SIG-M5 treated with dmso at 0.1 percent for 504 hours (cell line): ENCODE results near the gene SMIM15.
"Not testable (repeated sequence)": the region's sequence is repeated elsewhere in the genome, so short reads cannot be mapped to it uniquely, and the experiment has no call there.

Experiments used
- DNase-seq: peaks from one replicate; lab custom pipeline; 2025; ENCODE audit not compliant: unreplicated experiment; lab: John Stamatoyannopoulos, UW

Gene SMIM15, protein sequence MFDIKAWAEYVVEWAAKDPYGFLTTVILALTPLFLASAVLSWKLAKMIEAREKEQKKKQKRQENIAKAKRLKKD

DNA sequence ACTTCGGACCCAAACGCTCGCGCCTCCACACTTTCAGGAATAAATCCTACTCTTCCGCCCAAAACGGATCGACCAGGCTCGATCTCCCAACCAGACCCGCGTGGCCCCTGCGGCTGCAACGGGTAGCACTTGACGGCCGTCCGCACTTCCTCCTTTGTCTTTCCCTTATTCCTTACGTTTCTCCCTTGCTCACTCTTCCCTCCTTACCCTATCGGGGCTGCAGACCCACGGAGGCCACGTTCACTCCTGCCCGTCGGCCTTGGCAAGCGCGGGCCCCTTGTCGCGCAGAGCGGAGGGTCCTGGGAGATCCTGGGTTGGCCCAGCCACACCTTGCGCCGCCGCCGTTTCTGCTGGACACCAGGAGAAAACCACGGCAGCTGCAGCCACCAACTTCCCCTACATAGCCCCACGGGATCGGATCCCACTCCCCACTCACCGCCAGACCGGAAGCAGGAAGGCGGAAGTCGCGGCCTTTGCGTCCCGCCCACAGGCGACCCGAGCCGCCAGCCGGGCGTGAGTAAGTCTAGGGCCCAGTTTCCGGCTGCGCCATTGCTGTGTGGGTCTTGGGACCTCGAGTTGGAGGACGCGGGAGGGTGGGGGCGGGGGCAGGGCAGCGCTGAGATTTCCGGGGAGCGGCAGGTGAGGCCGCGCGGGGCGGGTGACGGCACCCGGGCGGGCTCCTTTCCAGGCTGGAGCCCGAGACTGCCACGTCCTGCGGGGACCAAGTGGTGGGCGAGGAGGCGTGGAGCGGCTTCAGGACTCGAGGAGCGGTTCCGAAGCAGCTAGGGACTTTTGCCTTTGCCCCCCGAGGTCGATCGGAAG lies at the start of gene SMIM15:
TSS of gene SMIM15 (minus strand) at position 459 of the 822 bp plus-strand sequence. CDS start 2,297 bp downstream, outside the sequence.
- DNase-seq: peak; percentile 90

DNA sequence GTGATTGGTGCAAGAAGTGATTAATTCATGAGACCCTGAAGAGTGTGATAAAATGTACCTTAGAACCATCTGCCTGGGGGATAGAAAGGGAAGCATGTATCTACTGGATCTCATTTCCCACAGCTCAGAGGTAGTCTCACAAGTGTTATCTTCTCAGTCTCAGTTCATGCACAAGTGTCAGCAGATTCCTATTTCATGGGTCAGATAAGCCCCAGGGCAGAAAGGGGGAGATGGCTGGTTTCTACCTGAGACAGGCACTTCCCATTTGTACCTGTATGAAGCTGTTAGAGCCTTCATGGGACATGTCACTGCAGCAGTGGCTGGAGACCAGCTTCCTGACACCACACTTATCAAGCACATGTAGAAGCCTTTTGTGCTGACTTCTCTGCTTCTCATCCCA lies 45.6 kb upstream of the SMIM15 start:
- no peak for DNase-seq

DNA sequence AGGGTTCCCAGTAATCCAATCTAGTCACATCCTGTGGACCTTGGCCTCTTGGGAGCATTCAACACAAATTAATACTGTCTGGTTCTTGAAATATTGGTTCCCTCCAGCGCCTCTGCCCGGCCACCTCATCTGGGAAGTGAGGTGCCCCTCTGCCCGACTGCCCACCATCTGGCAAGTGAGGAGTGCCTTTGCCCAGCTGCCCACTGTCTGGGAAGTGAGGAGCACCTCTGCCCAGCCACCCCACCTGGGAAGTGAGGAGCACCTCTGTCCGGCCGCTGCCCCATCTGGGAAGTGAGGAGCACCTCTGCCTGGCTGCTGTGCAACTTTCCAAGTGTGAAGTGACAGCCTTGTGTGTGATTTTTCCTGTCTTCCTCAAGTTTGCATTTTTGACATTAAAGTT lies 42.7 kb upstream of the SMIM15 start:
- no peak for DNase-seq

DNA sequence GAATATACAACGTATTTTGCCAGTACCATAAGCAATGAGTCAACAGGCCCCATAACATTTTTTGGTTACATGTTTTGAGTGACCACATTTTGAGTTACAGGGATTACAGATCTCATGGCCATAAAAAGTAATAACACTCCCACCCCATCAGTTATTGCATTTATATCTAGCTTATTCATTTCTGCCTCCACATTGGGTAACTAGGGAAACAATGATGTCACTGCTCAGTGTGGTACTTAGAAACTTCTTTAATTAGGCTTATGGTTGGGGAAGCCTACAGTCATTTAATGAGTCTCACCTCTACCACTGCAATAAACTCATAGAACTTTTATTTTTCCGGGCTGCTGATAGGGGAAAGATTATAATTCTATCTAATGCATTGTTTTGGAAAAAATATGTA lies 39.9 kb upstream of the SMIM15 start:
- DNase-seq: no peak

DNA sequence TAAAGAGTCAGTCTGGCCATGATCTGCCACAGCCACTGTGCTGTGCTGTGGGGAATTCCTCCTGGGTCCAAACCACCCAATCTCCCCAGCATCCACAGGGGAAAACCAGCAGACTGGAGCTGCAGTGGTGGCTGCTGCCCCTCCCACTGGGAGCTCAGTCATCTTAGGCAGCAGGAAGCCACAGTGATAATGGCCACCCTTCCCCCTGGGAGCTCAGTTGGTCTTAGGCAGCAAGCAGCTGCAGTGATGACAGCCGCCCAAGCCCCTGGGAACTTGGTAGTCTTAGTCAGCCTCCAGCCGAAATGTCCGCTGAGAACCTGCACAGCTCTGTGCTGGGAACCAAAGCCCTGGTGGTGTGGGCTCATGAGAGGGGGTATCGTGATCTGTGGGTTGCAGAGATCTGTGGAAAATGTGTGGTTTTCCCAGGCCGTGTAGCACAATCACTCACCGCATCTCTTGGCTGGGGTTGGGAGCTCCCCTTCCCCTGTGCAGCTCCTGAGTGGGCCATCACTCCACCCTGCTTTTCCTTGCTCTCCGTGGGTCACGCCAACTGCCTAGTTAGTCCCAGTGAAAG lies 38.4 kb upstream of the SMIM15 start:
- DNase-seq: no peak

DNA sequence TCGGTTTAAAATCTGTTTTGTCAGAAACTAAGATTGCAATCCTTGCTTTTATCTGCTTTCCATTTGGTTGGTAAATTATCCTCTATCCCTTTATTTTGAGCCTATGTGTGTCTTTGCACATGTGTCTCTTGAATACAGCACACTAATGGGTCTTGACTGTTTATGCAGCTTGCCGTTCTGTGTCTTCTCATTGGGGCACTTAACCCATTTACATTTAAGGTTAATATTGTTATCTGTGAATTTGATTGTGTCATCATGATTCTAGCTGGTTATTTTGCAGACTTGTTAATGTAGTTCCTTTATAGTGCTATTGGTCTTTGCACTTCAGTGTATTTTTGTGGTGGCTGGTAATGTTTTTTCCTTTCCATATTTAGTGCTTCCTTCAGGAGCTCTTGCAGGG lies 36.3 kb upstream of the SMIM15 start:
- DNase-seq: no peak

DNA sequence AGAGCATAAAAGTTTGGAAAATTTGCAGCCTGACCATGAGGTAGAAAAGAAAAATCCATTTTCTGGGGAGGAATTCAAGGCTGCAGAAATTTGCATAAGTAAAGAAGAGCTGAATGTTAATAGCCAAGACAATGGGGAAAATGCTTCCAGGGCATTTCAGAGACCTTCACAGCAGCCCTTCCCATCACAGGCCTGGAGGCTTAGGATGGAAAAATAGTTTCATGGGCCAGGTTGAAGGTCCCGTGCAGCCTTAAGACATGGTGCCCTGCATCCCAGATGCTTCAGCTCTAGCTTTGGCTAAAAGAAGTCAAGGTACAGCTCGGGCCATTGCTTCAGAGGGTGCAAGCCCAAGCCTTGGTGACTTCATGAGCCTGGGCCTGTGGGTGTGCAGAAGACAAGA lies 25.6 kb upstream of the SMIM15 start:
- not testable (repeated sequence) for DNase-seq

DNA sequence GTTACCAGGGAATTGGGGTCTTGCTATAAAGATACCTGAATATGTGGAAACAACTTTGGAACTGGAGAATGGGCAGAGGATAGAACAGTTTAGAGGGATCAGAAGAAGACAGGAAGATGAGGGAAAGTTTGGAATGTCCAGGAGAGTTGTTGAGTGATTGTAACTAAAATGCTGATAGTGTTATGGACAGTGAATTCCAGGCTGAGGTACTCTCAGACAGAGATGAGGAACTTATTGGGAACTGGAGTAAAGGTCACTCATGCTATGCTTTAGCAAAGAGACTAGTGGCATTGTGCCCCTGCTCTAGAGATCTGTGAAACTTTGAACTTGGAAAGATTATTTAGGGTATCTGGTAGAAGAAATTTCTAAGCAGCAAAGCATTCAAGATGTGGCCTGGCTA lies 25.1 kb upstream of the SMIM15 start:
- DNase-seq: not testable (repeated sequence)

DNA sequence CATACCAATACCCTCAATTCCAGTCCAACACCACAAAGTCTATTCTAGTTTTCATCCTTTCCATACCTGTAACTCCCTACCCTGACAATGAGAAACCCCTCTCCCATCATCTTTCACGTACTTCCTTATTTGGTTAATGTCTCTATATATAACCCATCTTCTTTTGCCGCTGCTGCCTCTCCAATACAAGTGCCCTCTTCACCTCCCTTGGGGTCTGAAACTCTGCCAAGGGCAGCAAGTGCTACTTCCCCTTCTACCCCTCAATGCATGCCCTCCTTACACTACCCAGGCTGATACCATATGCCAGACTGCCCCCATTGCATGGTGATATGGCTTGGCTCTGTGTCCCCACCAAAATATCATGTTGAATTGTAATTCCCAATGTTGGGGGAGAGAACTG lies 24.4 kb upstream of the SMIM15 start:
- no peak for DNase-seq

DNA sequence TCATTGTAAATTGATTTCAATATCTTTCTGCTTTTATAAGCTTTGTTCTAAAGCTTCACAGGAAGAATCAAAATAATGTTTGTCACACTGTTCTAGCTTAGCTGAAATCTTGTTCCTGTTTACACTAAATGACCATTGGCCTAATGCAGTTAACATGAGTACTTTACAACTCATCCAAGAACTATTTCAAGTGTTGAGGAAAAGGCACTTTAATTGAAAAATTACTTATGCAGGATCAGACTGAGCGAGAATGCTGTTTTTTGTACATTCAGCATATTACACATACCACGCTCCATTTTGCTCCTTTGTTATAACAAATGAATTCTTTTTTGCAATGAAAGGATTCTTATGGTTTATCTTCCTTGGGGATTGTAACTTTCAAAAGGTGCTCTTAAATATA lies 22.4 kb upstream of the SMIM15 start:
- DNase-seq: no peak

DNA sequence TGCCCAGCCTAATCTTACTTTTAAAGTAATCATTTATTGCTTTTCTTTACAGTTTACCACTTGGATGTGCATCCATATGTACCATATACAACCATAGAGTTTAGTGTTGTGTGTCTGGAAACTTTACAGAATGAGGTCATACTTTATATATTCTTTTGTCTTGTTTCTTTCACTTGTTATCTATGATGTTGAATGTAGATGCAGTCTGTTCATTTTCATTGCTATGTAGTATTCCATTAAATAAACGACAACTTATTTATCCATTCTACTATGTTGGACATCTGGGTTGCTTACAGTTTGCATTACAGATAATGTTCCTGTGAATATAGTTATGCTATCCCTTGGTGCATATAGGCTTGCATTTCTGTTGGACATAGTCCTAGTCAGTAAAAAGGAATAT lies 21.3 kb upstream of the SMIM15 start:
- no peak for DNase-seq

DNA sequence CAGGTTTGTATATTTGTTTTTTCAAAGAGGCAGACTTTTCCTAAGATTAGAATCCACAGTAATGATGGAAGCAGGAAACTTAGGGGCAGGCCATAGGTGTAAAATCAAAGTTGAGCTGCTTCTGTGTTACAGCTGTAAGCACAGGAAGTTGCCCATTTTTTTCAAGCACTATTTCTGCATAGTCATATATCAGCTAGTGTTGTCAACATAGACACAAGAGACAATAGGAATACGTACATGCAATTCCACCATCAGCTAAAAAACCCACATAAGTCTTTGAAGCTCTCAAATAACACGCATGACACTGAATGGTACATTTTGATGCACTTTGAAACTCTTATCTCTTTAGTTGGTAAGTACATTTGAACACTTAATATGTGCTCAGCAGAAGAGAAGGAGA lies 20.2 kb upstream of the SMIM15 start:
- no peak for DNase-seq

DNA sequence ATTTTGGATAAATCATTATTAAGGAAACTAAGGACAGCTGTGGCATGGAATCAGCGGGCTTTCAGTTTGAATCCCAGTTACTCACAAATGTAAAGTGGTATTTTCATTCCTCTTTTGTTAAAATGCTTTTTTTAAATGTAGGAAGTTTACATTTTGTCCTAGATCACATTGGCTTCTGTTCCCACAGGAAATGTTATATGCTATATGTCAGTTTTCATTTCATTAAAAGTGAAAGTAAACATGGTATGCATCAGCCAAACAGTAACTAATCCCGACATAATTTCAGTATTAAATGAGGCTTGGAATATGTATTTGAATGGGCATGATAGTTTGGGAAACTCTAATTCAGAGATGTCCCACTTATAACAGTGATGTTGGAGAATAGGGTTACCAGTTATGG lies 18.6 kb upstream of the SMIM15 start:
- DNase-seq: no peak

DNA sequence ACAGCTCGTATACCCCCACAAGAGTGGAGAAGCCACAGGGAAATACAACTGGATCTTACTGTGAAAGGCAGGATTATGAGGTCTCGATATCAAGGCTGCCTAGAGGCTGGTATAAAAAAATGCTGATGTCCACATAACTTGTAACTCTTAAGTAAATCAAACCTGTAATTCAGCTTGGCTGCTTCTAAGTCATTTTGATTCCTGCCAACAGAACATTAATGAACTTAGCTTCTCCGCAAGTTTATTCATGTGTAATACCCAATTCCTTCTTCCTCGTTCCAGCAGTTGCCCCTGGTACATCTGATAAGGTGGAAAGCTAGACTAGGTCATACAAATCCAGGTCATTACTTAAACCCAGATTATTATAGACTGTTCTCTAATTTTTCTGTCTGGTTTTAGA lies 16.4 kb upstream of the SMIM15 start:
- peak; percentile 27 for DNase-seq

DNA sequence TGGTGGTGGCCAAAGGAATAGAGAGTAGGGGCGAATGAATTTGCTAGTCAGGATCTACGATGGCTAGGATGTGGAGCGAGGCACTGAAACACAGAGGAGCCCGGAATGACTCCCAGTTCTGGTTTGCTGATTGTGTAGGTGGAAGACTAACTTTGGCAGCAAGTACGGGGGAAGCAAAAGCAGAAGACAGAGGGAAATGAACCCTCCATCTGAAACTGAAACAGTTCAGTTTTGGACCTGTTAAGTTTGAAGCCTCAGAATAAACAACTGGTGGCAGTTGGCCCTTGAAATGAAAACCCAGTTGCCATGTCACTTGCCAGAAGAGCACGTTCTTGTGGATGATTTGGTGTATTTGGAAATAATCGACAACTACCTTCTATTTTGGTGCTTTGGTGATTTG lies 15.4 kb upstream of the SMIM15 start:
- DNase-seq: no peak

DNA sequence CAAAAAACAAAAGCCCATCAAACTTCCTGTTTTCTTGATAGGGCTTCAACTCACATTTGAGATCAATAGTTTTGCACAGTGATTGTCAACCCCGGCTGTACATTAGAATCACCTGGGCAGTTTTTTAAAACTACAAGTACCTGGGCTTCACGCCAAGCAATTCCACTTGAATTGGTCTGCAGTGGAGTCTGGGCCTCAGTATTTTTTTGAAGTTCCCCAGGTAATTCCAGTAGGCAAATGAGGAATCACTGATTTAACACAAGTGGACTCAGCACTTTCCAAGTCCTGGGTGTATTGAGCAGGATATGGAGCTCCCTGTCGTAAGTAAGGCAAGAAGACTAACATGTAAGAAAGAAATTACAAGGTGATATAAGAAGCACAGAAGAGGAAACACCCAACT lies 14.8 kb upstream of the SMIM15 start:
- DNase-seq: no peak

DNA sequence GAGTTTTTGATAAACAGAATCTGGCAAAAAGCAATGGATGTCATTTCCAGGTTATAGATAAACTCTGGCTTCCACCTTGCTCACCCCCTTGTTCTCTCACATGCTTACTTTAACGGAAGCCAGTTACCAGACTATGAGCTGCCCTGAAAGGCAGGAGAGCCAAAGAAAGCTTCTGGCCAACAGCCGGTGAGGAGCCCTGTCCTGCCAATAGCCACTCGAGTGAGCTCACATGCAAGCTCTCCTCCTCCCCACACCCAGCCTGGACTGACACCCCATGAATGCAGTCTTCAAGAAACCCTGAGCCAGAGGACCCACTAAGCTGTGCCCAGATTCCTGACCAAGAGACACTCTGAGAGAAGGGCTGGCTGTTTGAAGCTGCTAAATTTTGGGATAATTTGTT lies 14.4 kb upstream of the SMIM15 start:
- DNase-seq: no peak

DNA sequence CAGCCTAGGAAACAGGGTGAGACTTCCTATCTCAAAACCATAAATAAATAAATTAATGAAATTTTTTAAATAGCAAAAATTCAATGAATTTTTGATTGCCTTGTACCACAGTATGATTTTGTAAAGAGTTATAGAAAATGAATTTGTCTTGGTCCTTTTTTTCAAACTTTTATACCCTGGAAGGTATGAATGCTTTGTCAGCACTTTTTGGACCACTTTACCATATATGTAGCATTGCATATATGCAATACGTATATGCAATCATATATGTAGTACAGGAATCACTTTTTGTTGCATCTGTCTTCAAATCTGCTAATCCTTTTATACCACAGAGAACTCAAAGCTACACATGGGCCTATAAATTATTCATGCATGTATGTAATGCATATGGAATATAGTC lies 9.2 kb upstream of the SMIM15 start:
- DNase-seq: no peak

DNA sequence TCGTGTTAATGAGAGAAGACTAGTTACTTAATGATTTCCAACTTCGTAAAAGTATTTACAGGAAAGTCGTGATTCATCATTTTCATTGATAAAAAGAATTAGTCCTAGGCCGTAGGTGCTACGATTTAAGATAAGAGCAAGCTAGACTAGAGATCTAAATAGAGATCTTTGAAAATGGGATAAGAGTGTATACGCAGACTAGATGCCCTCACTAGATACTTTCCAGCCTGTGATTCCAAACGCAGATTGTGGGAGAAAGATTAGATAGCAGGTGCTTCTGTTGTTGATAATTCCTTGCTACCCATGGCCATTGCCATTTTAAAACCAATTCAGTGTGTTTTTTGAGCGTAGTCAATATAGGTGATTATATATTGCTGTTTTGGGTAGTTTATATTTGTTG lies 6.7 kb upstream of the SMIM15 start:
- no peak for DNase-seq

DNA sequence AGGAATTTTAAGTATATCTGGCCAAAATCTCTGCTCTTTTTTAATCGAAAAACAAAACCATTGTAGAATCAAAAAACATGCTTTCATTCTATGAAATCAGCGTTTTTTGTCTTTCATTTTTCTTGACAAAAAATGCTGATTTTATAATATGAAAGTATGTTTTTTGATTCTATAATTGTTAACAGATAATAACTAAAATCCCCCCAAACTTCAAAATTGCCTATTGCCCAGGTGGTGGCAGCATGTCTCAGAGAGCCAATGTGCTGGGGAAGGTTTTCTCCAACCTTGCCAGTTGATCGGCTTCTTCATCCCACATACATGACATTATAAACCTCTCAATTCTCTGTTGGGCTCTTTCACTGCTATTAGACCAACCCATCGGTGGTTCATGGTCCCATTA lies 5.1 kb upstream of the SMIM15 start:
- DNase-seq: peak; percentile 16

DNA sequence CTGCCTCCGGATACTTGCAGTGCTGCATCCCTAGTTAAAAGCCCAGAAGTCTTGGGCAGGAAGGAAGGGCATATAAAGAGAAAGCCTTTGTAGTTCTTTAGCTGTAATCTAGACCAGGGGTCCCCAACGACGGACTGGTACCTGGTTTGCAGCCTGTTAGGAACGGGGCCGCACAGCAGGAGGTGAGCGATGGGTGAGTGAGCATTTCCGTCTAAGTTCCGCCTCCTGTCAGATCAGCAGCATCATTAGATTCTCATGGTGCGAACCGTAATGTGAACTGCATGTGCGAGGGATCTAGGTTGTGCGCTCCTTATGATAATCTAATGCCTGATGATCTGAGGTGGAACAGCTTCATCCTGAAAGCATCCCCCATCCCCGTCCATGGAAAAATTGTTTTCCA lies 1.6 kb upstream of the SMIM15 start:
- DNase-seq: no peak

DNA sequence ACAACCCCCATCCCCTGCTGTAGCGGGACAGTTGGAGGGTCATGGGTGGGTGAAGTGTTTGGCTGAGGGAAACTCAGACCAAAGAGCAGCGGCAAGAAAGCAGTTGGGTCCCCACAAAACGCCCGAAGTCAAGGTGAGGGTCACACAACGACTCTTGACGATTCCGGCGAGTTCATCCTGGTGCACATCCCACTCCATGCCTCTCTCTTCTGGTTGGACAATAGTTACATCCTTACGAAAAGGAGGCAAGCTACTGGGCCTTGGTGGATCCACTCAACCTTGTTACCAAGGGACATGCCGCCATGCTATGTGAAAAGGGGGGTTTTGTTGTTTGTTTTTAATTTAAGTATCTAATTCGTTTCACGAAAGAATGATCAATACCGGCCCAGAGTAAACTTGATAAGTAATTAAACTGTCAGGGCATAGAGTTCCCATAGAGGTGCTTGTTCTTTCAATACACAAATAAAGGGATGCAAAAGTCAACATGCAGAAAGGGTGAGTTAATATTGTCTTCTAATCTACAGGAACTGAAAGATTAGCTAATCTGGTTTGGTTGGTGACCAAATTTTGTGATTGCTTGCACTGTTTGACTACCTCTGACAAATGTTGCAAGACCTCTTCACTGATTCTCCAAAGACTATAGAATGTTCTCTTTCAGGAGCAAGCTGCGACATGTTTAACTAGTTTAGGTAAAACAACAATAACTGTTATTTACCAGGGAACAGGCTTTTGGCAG lies 732 bp upstream of the SMIM15 start:
- peak; percentile 65 for DNase-seq
